Astrocyte (in vitro differentiated cells and primary cell): Measurements from ENCODE around the gene ARVCF.

ENCODE experiments used
- EZH2 ChIP-seq: IDR thresholded peaks from 2 replicates; pipeline ENCODE4 v1.6.1; 2012; ENCODE audit warnings: mild to moderate bottlenecking, low read length, inconsistent platforms; ENCODE audit not compliant: insufficient read depth
- TF ChIP-seq, protein P1 (sequence below): IDR thresholded peaks from 2 replicates; pipeline ENCODE4 v1.5.1; 2011; ENCODE audit warnings: low read depth, mild to moderate bottlenecking, inconsistent platforms, low read length, moderate library complexity; ENCODE audit not compliant: insufficient read depth

DNA sequence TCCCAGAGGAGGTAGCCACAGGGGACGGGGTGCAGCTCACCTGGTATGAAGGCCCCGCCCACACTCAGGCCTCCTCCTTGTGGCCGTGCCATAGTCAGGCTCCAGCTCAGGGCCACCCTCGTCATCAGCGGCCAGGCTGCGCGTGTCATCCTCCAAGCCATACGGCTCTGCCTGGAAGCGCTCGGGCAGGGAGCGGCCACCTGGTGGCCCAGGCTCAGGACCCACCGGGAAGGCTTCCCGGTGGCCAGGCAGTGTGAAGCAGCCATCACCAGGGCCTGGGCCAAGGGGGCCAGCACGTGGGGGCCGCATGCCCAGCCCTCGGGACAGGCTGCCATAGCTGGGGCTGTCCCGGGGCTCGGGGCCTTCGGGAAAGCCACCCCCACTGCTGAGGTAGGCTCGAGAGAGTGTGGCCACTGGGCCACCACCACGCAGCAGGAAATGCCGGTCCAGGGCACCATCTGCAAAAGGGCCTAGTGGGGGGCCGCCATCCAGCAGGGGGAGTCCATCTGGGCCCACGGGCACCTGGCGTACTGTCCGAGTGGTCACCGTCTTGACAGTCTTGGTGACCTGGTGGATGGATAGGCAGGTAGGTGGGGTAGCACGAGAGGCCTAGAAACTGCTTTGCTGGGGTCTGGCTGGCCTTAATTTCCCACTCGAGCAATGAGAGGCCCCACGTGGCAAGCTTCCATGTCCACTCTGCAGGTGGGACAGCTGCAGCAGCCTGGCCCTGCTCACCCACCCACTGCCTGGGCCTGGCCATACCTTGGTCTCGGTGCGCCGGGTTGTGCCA, 35.3 kb downstream of the ARVCF start:
- TF ChIP-seq, protein P1, sequence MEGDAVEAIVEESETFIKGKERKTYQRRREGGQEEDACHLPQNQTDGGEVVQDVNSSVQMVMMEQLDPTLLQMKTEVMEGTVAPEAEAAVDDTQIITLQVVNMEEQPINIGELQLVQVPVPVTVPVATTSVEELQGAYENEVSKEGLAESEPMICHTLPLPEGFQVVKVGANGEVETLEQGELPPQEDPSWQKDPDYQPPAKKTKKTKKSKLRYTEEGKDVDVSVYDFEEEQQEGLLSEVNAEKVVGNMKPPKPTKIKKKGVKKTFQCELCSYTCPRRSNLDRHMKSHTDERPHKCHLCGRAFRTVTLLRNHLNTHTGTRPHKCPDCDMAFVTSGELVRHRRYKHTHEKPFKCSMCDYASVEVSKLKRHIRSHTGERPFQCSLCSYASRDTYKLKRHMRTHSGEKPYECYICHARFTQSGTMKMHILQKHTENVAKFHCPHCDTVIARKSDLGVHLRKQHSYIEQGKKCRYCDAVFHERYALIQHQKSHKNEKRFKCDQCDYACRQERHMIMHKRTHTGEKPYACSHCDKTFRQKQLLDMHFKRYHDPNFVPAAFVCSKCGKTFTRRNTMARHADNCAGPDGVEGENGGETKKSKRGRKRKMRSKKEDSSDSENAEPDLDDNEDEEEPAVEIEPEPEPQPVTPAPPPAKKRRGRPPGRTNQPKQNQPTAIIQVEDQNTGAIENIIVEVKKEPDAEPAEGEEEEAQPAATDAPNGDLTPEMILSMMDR = no peak
- TF ChIP-seq EZH2 = no peak
